Activated CD4-positive, alpha-beta T cell treated with anti-CD3 and anti-CD28 coated beads, Interleukin-2, amount 50 U/mL, for 16 hours (primary cell): ENCODE data around the gene CACTIN.

Experiments
- DNase-seq: peaks from one replicate; pipeline ENCODE4 v3.0.0-alpha.2; 2020

CACTIN gene

DNA sequence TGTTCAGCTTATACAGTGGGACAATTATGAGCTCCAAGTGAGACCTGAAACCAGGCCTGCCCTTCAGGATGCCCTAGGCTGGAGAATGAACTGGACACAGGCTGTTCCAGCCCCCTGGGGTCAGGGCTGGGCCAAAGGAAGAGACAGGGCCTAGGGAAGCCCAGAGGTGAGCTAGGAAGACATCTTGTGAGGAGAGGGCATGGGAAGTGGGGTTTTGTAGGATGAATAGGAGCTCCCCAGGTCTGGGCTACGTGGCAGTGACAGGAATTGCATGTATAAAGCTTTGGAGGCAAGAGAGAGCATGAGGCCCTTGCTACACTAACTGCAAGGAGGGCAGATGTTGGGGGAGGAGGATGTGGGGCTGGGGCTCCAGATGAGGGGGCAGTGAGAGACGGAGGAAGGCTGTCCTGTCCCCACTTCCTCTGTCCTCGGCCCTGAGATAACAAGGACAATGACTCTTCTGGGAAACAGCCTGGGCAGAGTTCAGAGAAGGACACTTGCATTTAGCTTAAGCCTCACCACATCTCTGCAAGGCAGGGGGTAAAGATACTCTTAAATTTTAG lies 18.4 kb downstream of the CACTIN start:
- no peak for DNase-seq

DNA sequence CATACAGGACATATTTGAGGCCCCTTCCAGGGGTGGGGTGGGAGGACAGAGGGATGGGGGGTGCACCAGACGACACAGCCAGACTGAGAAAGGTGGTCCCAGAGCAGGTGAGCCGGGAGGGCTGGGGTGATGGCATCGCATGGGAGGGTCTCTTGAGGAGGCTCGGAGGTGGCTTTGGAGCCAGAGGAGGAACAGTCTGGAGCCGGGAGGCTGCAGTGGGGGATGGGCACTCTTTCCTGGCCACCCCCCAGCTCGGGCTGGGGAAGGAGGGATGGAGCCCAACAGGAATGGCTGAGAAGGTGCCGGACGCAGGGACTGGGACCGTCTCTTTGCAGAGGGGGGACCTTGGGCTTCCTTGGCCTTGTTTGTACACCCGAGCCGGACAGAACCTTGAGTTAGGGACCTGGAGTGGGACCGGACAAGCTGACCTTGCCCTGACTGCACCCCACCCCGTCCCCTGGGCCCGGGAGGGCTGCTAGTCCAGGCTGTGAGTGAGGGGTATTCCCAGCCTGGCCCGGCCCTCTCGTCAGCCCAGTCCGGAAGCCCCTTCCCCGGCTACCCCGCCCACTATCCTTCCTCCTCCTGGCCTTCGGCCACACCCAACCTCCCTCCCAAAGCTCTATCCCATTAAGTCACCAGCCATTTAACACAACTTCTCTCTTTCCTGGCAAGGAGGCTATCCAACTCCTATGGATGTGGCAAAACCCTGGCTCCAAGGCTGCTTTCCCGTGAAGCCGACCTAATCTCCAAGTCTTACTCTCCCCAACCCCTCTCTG lies 19.1 kb downstream of the CACTIN start:
- no peak for DNase-seq

DNA sequence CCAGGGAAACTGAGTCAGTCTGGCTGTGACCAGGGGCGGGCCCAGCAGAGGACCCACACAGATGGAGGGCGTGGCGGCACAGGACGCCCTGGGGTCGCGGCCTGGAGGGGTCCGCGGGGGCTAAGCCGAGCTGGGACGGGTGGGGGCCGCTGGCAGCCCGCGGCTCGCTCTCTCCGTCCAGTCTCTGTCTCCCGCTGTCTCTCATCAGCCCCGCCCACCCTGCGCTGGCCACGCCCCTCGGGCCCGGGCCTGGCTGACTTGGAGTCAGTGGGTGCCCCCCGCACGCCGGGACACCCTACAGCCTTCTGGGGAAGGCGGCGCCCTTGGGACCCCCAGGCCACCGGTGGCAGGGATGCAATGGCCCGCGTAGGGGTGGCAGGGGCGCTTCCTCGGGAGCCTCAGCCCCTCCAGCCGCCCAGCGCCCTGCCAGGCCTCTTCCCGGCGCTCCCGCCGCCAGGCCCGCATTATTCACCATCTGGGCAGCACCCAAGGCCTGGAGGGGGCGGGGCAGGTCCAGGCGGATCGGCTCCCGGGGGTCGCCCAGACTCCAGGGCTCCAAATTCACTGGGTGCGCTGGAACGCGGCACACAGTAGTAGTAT lies 19.8 kb downstream of the CACTIN start, which contains the start of gene TBXA2R:
TSS of gene TBXA2R (minus strand) at position 186 of the 600 bp plus-strand sequence. CDS start 6,241 bp downstream, outside the sequence.
- peak; percentile 31 for DNase-seq

DNA sequence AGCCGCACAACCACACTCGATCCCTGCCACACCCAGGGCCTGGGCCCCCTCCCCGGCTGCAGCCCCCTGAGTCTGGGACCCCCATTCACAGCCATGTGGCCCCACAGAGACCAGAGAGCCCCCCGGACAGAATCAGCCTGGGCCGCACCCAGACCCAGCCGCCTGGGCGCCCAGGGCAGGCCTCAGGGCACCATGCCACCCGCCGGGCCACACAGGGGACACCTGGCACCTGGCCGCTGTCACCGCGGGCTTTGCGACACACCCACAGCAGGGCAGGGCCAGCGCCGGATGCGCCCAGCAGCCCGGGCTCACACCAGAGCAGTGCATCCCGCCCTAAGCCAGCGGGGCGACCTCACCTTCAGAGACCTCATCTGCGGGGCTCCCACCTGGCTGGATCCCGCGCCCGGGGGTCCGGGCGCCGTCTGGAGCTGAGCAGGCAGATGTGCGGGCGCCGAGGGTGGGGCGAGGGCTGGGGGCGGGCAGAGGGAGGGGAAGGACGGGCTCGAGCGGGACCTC lies 20.4 kb downstream of the CACTIN start:
- no peak for DNase-seq

DNA sequence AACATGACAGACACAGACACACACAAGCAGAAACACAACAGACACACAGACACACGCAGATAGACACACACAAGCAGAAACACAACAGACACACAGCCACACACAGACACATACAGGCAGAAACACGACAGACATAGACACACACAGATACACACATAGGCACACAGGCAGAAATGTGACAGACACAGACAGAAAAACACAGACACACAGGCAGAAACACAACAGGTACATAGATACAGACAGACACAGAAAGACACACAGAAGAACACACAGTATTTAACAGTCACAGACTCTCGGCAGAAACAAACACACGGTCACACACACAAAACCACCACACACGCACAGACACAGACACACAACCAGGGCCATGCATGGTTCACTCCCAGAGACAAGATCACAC lies 20.8 kb downstream of the CACTIN start:
- DNase-seq, result no peak

DNA sequence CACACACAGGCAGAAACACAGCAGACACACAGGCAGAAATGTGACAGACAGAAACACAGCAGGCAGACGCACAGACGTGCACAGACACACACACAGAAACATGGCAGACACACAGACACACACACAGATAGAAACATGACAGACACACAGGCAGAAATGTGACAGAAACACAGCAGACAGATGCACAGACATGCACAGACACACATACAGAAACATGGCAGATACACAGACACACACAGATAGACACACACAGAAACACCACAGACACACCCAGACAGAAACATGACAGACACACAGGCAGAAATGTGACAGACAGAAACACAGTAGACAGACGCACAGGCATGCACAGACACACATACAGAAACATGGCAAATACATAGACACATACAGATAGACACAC lies 21.2 kb downstream of the CACTIN start:
- no peak for DNase-seq

DNA sequence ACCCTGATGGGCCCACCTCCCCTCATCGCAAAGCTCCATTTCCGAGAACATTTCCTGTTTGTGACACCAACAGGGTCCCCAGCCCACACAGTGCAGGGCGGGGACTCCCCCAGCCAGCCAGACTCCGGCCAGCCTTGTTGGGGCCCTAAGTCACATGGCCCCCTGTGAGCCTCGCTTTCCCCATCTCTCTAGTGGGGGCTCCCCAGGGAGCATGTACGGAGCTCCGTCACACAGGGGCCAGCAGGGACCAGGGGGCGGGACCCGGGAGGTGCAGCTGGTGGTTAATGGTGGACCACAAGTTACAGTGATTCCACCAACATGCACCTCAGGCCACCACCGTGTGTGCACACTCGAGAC lies 21.6 kb downstream of the CACTIN start:
- DNase-seq, result no peak

DNA sequence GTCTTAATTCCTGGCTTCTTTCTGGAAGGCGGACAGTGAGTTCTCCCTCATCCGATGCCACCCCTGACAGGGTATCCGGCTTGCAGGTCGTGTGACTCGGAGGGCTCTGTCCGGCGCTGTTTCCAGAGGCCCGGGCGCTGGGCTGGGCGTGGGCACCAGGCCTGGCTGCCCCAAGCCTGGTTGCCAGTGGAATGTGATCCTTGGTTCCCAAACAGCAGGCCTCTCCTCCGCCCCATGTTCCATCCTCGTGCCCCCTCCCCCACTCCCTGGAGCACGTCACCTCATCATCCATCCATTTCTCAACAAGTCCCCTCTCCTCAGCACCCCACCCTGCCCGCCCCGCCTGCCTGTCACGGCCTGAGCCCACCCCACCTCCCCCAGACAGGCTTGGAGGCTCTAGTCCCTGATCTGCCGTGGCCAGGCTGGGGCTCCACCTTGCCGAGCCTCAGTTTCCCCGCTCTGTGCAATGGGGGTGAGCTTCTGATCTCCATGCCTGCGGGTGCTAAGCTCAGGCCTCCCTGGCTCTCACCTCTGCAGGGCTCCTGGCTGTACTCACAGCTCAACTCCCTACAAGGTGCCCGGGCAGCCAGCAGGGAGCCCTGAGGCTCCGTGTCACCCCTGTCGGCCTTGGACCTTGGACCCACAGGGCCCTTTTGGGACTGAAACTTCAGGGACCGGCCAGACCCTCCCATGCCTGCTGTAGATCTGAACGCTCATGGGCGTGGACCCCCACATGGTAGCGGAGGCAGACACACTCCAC lies 22.2 kb downstream of the CACTIN start:
- no peak for DNase-seq

DNA sequence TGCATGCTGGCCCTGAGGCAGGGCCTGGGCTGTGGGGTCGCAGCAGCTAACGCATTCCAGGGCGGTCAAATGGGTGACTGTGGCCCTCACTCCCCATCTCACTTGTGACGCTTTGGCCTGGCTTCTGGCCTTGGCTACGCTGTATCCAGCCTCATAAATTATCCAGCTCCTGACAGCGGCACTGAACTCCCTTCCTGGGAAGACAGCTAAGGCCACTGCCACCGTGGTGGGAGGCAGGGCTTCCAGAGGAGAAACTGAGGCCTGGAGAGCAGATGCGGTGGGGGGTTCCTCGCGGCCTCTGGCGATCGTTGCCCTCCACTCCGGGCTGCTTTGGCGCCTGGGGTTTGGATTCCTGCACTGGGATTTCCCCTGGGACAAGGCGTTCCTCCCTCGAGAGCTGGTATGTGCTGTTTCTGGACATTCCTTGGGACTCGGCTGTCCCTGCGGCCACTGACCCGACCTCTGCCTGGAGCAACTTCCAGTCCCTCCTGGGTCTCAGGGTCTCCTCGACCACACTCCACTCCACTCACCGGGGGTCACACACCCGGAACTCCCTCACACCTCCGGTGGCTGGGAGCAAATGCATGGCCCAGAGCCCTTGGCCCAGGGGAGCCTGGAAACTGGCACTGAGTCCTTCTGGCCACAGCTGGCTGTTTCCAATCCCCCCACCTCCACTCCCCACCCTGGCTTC lies 23.3 kb downstream of the CACTIN start:
- DNase-seq, result no peak

DNA sequence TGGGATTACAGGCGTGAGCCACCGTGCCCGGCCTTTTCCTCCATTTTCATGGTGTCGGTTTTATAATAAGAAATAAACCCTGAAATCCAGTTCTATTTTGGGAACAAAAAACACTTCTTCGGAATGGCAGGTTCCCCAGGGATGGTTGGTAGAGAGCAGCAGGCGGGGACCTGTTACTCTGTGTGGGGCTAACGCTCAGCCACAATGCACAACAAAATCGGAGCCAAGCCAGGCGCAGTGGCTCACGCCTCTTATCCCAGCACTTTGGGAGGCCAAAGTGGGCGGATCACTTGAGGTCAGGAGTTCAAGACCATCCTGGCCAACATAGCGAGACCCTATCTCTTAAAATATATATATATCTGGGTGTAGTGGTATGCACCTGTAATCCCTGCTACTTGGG lies 25.6 kb downstream of the CACTIN start:
- DNase-seq, result no peak

DNA sequence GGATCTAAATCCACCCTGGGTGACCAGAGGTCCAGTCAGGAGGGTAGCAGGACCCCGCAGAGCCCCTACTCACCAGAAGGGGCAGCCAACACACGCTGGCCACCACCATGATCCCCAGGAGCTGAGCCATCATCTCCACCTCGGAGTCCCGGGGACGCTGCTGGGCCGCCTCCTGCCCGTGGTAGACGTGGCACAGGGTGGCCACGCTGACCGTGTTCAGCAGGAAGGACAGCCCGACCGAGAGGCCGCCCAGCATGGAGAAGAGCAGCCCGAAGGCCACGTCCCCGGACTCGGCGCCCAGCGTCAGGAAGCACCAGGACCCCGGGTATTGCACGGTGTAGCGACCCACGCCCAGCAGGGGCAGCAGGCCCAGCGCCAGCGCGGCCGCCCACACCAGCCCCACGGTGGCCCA lies 26.8 kb downstream of the CACTIN start:
- DNase-seq, result no peak

DNA sequence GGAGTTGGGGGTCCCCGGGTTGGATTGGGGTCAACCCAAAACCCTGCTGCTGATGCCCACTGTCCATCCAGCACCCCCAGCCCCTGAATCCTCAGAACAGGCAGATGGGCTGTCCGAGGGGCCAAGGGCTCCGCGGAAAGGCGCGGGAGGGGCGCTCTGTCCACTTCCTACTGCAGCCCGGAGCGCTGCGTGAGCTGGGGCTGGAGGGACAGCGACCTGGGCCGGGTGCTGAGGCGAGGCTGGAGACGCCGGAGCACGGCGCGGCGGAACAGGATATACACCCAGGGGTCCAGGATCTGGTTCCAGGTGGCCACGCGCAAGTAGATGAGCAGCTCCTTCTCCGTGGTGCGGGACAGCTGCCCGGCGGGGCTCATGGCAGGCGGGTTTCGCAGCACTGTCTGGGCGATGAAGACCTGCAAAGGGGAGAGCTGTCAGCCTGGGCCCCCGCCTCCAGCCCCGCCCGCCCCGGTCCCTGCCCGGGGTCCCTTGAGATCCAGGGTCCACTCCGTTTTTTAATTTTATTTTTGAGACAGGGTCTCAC lies 31.0 kb downstream of the CACTIN start:
- DNase-seq, result no peak

DNA sequence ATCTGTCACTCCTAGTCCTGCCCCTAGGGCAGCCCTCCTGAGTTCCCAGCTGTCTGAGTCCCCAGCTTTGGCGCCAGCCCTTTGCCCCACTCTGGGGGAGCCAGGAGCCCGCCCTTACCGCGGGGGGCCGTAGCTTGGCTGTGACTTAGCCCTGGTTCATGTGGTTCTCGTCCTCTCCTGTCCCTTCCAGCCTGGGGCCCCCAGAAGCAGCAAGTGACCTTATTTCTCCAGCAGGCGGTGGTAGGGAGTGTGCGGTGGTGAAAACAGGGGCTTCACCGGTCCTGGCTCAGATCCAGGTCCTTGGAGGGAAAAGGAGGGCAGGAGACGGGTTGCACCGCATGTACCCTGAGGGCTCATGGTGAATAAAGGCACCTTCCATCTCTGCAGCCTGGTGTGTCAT lies 33.4 kb downstream of the CACTIN start:
- no peak for DNase-seq

DNA sequence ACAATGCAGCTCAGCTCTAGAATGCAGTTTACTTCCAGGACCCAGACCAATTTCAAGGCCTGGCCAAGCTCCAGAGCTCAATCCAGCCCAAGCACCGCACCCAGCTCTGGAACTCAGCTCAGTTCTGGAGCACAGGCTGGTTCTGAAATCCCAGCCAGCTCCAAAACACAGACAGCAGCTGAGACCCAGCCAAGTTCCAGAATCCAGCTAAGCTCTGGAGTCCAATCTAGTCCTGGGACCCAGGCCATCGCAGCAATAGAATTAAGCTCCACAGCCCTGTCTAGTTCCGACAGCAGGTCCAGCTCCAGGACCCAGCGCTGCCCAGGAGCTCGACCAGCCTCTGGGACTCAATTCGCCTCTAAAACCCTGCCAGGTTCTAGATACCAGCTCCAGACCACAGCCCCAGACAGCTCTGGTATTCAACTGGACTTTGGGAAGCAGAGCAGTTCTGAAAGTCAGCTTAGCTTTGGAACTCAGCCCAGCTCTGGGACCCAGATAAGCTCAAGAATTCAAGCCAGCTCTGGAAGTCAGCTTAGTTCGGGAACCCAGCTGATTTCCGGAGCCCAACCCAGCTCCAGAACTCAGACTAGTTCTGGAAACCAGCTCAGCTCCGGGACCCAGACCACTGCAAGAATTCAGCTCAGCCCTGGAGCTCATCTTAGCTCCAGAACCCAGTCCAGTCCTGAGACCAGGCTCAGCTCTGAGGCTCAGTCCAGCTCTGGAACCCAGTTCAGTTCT lies 34.5 kb downstream of the CACTIN start:
- DNase-seq, result no peak

DNA sequence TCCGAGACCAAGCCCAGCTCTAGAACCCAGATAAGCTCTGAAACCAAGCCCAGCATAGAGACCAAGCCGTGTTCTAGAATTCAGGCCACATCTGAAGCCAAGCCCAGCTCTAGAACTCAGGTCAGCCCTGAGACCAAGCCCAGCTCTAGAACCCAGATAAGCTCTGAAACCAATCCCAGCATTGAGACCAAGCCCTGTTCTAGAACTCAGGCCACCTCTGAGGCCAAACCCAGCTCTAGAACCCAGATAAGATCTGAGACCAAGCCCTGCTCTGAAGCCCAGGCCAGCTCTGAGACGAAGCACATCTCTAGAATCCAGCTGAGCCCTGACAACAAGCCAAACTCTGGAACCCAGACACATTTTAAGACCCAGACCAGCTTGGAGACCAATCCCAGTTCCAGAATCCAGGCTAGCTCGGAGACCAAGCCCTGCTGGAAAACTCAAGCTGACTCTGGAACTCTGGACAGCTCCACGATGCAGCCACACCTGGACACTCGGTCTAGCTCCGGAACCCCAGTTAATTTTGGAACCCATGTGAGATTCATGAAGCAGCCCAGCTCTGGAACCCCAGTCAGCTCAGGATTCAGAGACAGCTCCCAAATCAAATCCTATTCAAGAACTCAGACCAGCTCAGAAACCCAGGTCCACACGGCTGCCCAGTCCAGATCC lies 35.5 kb downstream of the CACTIN start:
- no peak for DNase-seq

DNA sequence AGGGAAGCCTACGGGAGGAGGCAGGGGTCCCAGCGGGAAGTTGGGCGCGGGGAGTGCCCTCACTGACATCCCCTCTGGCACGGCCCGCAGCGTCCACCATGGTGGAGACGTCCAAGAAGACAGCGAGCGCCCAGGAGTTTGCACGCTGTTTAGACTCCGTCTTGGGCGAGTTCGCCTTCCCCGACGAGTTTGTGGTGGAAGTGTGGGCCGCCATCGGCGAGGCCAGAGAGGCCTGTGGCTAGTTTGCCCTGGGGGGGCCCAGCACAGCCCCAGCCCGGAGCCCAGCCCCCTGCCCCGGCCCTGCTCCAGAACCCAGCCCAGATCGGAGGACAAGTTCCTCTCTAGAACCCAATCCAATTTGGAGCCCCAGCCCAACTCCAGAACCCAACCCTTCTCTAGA lies 36.6 kb downstream of the CACTIN start:
- no peak for DNase-seq

DNA sequence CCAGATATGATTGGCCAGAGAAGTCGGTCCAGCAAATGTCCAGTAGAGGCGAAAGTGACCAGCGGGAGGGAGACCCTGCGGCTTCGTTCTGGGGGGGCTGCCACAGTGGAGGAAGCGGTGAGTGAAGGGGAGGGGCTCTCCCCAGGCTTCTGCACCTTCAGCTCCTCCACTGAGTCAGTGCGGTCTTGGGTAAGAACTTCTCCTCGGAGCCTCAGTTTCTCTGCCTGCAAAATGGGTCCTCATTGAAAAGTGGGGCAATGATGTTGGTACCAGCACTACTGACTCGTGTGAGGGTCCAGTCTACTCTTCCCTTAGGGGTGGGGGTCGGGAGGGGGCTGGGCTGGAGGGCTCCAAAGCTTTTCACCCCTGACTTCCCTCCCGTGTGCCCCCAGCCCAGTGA lies 37.2 kb downstream of the CACTIN start:
- DNase-seq, result no peak

DNA sequence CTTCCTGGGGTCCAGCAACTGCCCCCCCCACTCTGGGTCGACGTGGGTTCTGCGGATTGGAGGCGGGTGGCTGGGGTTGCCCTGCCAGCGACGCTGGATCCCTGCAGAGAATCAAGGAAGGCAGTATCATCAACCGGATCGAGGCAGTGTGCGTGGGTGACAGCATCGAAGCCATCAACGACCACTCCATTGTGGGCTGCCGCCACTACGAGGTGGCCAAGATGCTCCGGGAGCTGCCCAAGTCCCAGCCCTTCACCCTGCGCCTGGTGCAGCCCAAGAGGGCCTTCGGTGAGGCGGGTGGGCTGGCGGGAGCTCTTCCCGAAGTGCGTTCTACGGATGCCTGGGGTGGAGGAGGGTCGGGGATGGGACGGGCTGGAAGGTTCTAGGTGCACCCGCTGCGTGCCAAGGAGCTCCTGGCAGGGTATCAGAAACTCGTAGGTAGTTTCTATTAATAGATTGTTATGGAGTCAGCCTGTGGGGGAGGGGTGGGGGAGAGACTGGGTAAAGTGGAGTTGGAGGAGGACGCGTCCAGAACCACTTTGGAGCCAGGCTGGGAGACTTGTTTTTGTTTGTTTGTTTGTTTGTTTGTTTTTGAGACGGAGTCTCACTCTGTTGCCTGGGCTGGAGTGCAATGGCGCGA lies 39.8 kb downstream of the CACTIN start:
- DNase-seq, result no peak

DNA sequence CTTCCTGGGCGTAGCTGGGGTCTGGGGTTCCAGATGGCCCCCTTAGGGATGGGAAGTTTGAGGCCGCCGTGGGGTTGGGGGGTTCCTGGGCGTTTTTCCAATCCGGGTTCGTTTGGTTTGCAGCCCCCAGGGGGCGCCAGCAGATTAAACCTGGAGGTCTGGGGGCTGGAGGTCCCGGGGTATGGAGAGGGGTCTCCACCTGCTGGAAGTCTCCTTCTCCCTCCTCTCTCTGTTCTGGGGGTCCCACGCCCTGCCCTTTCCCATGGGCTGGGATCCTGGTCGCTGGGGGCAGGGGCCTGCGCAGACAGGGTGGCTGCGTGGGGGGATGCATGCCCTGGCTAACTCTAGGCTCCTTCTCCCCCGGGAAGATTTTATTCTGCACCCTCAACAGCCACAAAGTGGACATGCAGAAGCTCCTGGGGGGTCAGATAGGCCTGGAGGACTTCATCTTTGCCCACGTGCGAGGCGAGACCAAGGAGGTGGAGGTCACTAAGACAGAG lies 40.4 kb downstream of the CACTIN start:
- DNase-seq, result no peak

DNA sequence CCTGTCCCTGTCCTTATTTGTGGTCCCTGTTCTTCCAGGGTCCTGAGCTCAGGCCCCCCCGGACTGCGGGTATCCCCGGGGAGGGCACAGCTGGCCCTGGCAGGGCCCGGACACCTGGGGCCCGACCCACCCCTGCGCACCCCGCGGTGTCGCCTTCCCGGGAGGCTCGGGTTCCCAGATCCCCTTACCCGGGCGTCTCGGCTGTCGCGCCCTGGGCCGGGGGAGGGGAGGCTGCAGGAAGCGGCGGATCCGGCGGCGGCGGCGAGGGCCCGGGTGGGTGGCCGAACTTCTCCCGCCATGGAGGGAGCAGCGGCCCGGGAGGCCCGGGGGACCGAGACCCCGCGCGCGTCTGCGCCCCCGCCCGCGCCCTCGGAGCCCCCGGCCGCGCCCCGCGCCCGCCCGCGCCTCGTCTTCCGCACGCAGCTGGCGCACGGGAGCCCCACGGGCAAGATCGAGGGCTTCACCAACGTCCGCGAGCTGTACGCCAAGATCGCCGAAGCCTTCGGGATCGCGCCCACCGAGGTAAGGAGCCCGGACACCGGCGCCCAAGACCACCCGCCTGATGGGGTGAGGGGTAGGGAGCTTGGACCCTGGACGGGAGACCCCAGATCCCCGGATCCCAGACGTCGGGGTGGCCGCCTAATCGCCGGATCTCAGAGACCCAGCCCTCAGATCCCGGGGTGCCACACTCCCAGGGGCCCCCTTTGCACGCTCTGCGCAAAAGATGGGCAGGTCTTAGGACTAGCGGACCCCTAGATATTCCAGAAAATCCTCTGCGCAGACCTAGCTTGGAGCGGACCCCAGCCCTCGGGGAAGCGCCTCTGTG lies 41.1 kb downstream of the CACTIN start, which contains the start of gene GIPC3:
TSS of gene GIPC3 (plus strand) at position 178 of the 826 bp plus-strand sequence. CDS start at position 298, 120 bp downstream.
- no peak for DNase-seq
